SK-N-SH (cell line): Measurements from ENCODE around the gene DSP.

Experiments
- EZH2phosphoT487 ChIP-seq: fragments of 200-600 bp; sonication (generic); IDR thresholded peaks from 2 replicates; pipeline ENCODE4 v1.6.1; 2017; ENCODE audit warnings: low read depth, mixed run types, mild to moderate bottlenecking, antibody characterized with exemption, moderate library complexity, borderline replicate concordance
- JUND ChIP-seq: IDR thresholded peaks from 2 replicates; pipeline ENCODE4 v1.4.0; 2012
- POLR2AphosphoS5 ChIP-seq: IDR thresholded peaks from 2 replicates; pipeline ENCODE4 v1.6.1; 2012; ENCODE audit warnings: low read depth, low read length
- SMC3 ChIP-seq: IDR thresholded peaks from 2 replicates; pipeline ENCODE4 v1.6.1; 2012; ENCODE audit warnings: low read depth, low read length, improper control_type of control experiment
- TEAD4 ChIP-seq: IDR thresholded peaks from 2 replicates; pipeline ENCODE4 v1.4.0; 2012; ENCODE audit warnings: mild to moderate bottlenecking, borderline replicate concordance; ENCODE audit not compliant: insufficient read depth
- YY1 ChIP-seq: IDR thresholded peaks from 2 replicates; pipeline ENCODE4 v1.4.0; 2012; ENCODE audit warnings: low read depth, mild to moderate bottlenecking
- TF ChIP-seq, protein P1 (sequence below): fragments of 200-600 bp; sonication (generic); IDR thresholded peaks from 2 replicates; pipeline ENCODE4 v1.6.1; 2017; ENCODE audit warnings: antibody characterized with exemption, mild to moderate bottlenecking, moderate library complexity

DNA sequence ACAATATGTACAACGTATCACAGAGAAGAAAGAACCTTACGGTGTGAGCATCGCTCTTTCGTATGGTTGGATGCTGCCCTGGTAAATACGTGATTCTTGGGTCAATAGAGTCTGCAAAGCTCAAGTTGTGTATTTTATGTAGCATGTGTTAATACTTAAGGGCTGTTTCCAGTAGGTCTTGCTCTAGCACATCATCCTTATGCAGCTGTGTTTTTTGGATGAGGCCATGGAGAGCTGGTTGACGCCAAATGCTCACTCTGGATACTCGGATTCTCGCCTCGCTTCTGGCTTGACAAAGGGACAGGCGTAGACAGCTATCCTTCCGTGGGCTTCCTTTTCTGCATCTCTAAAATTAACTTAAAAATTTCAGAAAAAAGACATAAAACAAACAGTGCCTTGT is 87.4 kb downstream of the DSP start:
- TF ChIP-seq SMC3 (no peak), JUND (no peak), EZH2phosphoT487 (no peak), POLR2AphosphoS5 (no peak), YY1 (no peak), TEAD4 (no peak)
- TF ChIP-seq, protein P1, sequence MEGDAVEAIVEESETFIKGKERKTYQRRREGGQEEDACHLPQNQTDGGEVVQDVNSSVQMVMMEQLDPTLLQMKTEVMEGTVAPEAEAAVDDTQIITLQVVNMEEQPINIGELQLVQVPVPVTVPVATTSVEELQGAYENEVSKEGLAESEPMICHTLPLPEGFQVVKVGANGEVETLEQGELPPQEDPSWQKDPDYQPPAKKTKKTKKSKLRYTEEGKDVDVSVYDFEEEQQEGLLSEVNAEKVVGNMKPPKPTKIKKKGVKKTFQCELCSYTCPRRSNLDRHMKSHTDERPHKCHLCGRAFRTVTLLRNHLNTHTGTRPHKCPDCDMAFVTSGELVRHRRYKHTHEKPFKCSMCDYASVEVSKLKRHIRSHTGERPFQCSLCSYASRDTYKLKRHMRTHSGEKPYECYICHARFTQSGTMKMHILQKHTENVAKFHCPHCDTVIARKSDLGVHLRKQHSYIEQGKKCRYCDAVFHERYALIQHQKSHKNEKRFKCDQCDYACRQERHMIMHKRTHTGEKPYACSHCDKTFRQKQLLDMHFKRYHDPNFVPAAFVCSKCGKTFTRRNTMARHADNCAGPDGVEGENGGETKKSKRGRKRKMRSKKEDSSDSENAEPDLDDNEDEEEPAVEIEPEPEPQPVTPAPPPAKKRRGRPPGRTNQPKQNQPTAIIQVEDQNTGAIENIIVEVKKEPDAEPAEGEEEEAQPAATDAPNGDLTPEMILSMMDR, result no peak
